Tibial nerve (tissue), 4 donors: ENCODE results near the gene SMC3.

Experiments used
- EP300 ChIP-seq, 2 donors: sonication (generic); formaldehyde crosslinking; IDR thresholded peaks; one replicate each; pipeline ENCODE4 v1.6.1; 2017; ENCODE audit warnings: antibody characterized with exemption in 2 of 2, mild to moderate bottlenecking in 1 of 2
- POLR2A ChIP-seq, 2 donors: fragments of 450-650 bp; IDR thresholded peaks; one replicate each; pipeline ENCODE4 v1.6.1; 2017; ENCODE audit warnings: antibody characterized with exemption in 2 of 2, mild to moderate bottlenecking in 2 of 2, moderate library complexity in 2 of 2
- TF ChIP-seq, protein P1 (sequence below), 5 experiments: fragments of 200-600 bp in 3 of 5; fragments of 450-650 bp in 2 of 5; sonication (generic) in 3 of 5; IDR thresholded peaks; one replicate each; pipeline ENCODE4 v1.5.1; 2016 to 2019; ENCODE audit warnings: antibody characterized with exemption in 5 of 5, mild to moderate bottlenecking in 3 of 5, moderate library complexity in 2 of 5

DNA sequence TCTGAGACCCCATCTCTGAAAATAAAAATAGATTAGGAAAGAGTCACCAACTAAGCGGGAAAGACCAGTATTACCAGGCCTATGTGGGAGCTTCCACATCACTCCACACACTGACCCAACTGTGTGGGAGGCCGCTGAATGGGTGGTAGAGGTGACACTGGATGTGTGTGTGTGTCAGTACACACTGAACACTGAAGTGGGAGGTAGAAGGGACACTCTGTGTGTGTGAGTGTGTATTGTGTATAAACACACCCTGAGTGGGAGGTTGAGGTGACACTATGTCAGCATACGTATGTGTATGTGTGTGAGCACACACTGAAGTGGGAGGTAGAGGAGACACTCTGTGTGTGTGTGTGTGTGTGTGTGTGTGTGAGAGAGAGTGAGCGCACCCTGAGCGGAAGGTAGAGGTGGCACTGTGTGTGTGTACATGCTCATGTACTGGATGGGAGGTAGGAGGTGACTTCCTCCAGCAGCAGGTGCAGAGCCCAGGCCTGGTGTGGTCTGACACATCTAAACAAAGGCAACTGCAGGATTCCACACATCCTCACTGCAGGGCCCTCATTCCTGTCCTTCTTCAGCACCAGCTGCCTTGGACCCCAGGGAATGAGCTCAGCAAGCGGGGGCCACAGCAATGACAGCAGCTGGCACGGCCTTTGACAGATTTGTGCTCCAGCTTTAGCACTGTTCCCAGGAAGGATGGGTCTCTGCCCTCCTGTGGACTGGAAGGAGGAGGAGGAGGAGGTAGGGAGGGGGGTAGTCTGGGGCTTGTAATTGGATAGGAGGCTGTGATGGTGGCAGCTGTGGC lies 50.1 kb downstream of the SMC3 start:
- TF ChIP-seq, protein P1, sequence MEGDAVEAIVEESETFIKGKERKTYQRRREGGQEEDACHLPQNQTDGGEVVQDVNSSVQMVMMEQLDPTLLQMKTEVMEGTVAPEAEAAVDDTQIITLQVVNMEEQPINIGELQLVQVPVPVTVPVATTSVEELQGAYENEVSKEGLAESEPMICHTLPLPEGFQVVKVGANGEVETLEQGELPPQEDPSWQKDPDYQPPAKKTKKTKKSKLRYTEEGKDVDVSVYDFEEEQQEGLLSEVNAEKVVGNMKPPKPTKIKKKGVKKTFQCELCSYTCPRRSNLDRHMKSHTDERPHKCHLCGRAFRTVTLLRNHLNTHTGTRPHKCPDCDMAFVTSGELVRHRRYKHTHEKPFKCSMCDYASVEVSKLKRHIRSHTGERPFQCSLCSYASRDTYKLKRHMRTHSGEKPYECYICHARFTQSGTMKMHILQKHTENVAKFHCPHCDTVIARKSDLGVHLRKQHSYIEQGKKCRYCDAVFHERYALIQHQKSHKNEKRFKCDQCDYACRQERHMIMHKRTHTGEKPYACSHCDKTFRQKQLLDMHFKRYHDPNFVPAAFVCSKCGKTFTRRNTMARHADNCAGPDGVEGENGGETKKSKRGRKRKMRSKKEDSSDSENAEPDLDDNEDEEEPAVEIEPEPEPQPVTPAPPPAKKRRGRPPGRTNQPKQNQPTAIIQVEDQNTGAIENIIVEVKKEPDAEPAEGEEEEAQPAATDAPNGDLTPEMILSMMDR (IDR thresholded peaks at IDR 0.05), result no peak
- TF ChIP-seq POLR2A (IDR thresholded peaks at IDR 0.05) (no peak), EP300 (IDR thresholded peaks at IDR 0.05) (no peak)
